ENCODE results near the gene TGFB1I1. TPM values are rescaled to one million over a fixed set of nuclear protein-coding genes. Genes with fewer than 3 reads are reported as not detected.
"Not testable (repeated sequence)": the region's sequence is repeated elsewhere in the genome, so short reads cannot be mapped to it uniquely, and the experiment has no call there.

Gene TGFB1I1
- total RNA-seq, result 20.2 TPM

DNA sequence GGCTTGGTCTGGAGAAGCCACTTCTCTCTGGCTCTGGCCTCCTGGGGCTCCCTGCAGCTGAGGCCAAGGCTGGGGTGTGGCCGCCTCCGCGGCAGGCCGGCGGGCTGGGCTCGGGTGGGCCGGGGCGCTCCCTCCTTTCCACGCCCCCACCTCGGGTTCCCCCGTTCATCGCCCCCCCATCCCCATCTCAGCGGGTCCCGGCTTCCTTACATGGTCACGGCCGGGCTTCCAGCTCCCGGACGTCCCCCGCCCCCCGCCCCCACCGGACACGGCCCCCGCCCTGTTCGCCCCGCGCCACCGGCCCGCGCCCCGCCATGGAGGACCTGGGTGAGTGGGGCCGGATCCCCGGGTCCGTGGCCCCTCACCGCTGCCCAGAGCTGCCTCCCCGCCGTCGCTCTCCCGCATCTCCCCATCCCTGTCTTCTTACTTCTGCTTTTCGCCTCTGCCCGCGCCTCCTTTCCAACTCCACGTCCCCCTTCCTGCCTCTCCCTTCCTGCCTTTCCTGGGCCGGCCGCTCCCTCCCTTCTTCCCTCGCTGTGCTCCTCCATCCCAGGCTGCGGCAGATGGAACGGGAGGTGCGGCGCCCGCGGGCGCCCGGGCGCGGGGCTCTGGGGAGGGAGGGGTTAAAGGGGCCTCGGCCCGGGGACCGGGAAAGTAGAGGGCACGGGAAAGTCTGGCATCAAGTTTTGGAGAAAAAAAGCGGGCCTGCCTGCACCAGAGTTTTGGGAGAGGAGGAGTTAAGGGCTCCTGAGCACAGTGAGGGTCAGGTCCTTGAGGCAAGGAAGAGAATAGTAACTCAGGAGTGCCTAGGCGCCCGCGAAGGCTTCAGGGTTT lies at the start of gene TGFB1I1:
TSS of gene TGFB1I1 (plus strand) at position 278 of the 834 bp plus-strand sequence. CDS start at position 315, 37 bp downstream.
- peak; percentile 71 for DNase-seq

DNA sequence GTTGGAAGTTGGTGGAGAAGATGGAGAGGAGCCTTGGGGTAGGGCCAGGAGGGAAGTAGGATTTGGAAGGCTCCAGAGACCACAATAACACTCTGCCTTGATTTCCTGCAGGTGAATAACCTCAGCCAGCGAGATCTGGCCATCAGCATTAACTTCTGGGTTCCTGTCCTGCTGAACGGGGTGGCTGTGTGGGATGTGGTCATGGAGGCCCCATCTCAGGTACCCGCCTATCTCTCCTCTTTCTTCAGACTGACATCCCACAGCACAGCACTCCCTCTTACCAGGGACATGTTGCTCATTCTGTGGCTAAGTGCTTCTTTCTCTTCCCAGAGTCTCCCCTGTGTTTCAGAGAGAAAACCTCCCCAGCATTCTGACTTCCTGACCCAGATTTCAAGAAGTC lies 48.7 kb upstream of the TGFB1I1 start:
- DNase-seq, result no peak

DNA sequence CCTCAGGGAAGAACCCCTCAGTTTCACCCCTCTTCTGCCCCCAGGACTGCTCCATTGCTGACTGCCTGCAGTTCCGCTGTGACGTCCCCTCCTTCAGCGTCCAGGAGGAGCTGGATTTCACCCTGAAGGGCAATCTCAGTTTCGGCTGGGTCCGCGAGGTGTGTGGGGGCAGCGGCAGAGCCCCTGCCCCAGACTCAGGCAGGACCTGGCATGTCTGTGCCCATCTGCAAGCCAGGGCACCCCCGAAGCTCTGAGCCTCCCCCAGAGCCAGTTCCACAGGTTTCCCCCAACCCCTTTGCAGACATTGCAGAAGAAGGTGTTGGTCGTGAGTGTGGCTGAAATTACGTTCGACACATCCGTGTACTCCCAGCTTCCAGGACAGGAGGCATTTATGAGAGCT lies 48.2 kb upstream of the TGFB1I1 start:
- no peak for DNase-seq

DNA sequence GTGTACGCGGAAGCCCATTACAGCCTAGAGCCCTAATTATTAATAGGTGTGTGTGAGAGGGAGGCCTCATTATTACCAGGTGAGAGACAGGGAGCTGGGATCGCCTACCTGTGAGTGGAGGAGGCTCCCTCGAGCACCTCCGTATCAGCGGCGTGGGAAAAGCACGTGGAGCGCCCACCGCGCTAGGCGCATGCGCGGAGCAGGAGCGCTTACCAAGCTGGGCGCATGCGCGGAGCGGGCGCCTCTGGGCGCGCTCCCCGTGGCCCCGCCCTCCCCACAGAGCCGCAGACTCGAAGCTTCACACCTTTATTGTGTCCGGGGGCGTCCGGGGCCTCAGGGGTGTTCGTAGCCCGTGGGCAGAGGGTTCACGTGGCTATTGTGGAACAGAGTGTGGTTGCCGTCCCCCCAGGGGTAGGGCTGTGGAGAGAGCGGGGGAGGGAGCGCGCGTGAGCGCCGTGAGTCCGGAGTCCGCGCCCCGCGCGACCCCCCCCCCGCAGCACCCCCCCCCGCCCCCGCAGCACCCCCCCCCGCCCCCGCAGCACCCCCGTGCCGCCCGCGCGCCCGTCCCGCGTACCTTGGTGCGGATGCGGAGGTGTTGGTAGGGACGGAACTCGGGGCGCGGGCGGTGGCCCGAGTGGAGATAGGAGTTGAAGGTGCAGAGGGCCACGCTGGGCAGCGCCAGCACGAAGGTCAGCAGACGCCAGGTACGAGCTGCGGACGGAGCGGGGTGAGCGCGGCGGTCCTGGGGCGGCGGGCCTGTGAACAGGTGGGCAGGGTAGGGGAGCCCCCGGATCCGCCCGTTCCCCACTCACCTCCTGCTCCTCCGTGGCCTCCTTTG lies 44.3 kb upstream of the TGFB1I1 start:
- DNase-seq, result no peak

DNA sequence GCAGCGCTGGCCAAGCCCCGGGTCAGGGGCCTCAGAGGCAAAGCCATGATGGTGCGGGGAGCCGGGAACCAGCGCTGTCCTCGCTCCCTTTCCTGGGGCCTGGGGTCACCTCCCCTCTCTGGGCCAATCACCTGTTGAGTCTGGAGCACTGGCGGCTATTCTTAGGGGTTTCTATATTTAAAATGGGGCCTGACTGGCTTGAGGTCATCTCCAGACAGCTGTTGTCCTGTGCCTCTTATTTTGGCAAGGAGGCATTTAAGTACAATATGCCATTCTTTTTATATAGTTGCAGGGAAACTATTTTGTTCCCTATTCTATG lies 43.7 kb upstream of the TGFB1I1 start, which contains the start of gene COX6A2:
TSS of gene COX6A2 (minus strand) at position 82 of the 319 bp plus-strand sequence. CDS start at position 47, 35 bp downstream.
- DNase-seq, result no peak

DNA sequence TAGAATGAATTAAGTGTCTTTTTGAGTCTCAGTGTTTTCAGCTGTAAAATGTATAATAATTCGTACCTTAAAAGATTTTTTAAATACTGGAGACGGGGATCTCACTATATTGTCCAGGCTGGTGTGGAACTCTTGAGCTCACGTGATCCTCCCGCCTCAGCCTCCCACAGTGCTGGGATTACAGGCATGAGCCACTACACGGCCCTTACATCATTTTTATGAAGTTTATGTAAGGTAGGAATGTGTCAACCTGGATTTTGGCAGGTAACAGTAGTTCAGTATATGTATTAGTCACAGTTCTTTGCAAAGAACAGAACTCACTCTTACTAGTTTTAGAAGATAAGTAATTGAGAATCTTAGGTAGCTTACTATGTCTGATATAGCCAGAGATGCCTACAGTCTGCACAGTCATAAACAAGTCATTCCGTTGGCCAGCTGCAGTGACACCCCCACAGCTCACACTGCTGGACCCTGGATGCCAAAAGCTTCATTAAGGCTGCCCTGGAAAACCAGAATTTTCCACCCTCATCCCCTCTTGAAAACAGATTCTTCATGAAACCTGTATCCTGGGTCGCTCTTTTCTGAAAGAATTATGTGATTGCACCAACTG lies 43.2 kb upstream of the TGFB1I1 start:
- no peak for DNase-seq

DNA sequence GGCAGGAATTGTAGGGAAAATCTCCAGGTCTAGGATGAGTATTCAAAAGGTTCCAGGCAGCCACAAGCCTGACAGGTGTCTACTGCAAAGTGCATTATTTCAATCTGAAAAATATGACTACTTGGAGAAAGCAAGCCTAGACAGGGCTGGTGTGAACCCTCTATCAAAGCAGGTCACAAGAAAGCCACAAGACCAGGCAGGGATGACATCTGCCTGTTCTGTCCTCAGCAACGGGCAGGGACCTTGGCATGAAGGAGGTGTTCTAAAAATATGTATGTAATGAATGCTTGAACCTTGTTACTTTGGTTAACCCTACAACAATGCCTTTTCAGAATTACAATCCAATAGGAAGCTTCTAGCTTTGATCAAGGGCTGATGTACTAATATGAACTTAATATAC lies 42.6 kb upstream of the TGFB1I1 start:
- DNase-seq, result no peak

DNA sequence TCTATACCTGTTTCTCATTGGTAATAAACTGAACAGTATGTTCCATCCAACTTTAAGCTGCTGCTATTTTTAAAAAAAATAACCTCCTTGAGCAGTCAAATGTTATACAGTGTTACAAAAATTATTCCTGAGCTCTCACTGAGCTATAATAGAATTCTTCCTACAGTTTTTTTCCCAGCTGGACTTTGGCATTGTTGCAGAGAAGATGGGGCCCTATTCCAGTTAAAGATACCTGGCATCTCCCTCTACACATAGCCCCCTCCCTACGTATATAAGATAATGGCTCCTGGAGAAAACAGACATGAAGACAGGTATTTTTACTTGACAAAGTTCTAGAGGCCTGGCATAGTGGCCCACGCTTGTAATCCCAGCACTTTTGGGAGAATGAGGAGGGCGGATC lies 42.2 kb upstream of the TGFB1I1 start:
- no peak for DNase-seq

DNA sequence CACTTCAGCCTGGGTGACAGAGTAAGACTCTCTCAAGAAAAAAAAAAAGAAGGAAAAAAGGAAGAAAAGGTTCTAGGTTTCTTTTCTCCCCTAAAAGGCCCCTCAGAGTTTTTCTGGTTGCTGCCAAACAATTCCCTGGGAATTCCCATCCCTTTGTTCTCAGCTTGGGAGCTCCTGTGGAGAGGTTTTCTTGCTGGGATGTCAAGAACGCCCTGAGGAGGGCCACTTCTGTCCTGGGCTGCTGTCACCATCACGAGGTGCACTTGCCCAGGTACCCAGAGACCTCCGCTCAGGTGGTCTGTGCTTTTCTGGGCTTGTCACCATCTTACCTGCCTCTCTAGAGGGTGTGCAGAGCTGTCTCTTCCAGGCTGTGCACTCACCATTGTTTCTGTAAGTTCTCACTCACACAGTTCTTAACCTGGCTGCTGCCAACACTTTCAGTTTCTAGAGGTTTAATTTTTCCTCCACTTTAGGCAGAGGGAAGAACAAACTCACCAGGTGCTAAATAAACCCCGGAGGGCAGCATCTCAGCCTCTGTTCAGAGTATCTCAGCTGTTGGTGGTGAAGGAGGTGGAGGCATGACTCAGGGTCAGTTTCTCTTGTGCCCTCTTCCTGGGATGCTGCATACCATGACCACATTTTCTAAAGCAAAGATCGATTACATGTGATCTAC lies 41.4 kb upstream of the TGFB1I1 start:
- no peak for DNase-seq

DNA sequence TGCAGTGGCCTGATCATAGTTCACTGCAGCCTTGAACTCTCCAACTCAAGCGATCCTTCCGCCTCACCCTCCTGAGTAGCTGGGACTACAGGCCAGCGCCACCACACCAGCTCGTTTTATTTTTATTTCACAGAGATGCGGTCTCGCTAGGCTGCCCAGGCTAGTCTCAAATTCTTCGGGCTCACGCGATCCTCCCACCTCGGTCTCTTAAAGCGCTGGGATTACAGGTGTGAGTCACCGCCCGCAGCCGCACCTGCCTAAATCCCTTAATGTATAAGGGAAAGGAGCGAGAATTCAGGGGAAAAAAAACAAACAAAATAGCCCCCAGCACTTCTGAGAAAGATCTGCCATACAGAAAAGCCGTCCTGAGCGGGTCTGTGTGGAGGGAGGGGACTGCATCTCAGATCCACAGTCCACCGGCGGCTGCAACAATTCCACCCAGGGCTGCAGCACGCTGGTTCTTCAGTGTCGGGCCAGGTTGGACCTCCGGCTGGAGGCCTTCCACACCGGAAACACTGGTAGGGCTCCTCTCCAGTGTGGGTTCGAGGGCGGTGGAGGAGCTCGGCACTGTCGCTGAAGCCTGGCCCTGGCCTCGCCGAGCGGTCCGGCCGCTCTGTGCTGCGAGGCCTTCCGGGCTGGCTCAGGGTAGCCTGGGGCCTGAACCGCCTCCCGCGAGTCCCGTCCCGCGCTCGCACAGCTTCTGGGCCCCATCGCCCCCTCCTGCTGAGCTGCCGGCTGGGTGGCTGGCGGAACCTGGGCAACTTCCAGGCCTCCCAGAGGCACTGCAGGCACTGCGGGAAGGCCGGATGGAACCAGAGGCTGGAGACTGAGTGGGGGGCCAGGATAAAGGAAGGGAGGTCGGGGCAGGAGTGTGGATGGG lies 36.4 kb upstream of the TGFB1I1 start:
- DNase-seq, result no peak

DNA sequence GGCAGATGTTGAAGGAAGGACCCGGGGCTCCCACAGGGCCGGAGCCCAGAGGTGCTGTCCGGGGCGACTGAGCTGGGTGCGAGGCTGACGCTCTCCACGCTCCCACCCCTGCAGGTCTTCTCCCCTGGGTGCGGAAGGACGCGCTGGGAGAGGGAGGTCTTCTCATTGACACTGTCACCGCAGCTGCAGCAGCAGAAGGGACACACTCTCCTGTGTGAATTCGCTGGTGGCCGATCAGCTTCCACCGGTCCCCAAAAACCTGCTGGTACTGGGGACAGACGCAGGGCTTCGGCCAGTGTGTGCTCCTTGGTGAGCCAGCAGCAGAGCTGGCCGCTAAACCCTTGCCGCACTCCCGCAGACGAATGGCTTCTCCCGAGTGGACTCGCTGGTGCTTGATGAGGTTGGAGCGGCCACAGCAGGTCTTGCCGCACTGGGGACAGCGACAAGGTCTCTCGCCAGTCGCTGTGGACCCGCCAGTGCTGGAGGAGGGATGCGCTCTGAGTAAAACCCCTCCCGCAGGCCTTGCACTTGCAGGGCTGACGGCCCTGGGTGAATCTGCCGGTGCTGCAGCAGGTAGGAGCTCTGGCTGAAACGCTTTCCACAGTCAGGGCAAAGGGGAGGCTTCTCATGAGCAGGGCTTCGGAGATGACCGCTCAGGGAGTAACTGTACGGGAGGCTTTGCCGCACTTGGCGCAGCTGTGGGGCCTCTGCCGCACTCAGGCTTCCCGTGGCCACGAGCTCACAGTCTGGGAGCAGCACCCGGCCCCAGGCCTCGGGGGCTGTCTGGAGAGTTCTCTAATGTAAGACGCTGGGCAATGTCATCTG lies 35.5 kb upstream of the TGFB1I1 start:
- DNase-seq, result no peak

DNA sequence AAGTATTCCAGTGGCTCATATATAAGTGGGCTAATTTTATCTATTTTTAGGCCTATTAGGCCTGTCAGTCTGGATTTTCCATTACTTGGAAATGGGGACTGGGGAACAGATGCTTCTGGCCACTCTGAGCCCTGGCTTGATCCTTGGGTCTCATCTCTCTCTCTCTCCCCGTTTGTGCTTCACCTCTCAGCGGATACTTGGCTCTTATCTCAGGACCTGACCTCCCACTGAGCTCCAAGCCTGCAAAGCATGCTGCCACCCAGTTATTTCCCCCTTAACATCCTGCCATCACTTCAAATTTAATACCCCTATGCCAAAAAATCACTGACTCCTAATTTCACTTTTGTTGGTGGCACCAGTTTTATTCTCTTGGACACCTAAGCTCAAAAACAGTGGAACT lies 33.5 kb upstream of the TGFB1I1 start:
- no peak for DNase-seq

DNA sequence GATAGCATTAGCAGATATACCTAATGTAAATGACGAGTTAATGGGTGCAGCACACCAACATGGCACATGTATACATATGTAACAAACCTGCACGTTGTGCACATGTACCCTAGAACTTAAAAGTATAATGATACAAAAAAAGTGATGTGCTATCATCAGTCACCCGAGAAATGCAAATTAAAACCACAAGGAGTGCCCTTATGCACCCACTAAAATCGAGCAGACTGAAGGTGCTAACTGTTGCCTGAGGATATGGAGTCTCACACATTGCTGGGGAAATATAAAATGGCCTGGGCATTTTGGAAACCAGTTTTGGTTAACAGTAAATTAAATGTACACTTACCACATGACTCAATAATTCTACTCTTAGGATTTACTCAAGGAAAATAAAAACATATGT lies 32.9 kb upstream of the TGFB1I1 start:
- DNase-seq, result not testable (repeated sequence)

DNA sequence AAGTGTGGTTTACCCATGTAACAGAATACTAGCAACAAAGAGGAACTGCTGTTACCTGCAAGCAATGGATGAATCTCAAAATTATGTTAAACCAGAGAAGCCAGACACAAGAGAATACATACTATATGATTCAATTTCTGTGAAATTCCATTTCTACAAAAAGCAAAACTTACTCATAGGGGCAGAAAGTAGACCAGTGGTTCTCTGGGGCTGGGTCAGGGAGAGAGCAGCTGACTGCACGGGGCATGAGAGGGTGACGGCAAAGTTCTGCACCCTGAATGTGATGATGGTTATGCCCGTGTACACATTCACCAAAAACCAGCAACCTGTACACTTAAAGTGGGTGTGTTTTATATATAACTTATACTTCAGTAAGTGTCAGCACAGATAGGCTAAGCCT lies 32.4 kb upstream of the TGFB1I1 start:
- no peak for DNase-seq

DNA sequence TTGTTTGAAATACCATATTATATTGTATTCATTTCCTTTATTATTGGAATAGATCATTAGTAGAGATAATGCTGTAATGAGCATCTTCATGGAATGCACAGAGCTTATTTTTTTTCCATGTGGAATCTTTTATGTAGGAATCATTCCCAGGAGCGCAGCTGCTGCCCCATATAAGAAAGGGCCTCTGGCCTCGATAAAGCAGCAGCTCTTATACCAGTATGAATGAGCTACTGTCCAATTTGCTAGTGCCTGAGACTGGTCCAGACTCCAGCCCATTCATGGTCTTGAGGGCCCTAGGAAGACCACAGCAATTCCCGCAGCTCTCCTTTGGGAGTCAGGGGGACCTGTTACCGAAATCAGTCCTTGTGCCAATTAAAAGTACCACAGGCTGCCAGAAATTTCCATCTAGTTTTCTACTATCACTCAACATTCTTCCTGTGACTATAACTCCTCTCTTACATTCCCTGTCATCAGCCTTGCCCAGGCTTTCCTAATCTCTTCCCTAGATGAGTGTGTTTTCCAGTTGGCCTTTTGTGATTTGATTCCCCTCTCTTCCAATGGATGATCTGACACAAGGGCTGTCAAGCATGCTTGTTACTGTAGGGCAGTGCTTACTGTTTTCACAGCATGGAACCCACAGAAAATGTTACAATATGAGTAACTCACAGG lies 31.3 kb upstream of the TGFB1I1 start:
- no peak for DNase-seq

DNA sequence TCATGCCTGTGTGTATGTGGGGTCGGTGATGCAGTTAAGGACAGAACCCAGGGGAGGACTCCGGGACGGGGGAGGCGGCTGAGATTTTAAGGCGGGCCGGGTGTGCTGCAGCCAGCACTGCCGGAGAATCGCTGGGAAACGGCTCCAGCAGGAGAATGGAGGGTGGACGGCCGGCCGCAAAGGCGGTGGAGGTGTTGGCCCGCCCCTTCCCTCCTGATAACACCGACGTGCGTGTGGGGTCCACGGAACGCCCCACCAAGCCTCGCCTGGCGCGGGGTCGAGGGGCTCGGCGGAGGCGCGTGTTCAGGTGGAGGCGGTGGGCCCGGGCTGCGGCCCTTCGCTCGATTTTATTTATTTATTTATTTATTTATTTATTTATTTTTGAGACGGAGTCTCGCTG lies 30.0 kb upstream of the TGFB1I1 start:
- DNase-seq, result no peak

DNA sequence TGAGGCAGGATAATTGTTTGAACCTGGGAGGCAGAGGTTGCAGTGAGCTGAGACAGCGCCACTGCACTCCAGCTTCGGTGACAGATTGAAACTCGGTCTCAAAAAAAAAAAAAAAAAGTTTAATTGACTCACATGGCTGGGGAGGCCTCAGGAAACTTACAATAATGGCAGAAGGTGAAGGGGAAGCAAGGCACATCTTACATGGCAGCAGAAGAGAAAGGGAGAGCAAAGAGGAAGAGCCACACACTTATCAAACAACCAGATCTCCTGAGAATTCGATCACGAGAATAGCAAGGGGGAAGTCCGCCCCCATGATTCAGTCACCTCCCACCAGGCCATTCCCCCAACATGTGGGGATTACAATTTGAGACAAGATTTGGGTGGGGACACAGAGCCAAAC lies 26.0 kb upstream of the TGFB1I1 start:
- DNase-seq, result not testable (repeated sequence)

DNA sequence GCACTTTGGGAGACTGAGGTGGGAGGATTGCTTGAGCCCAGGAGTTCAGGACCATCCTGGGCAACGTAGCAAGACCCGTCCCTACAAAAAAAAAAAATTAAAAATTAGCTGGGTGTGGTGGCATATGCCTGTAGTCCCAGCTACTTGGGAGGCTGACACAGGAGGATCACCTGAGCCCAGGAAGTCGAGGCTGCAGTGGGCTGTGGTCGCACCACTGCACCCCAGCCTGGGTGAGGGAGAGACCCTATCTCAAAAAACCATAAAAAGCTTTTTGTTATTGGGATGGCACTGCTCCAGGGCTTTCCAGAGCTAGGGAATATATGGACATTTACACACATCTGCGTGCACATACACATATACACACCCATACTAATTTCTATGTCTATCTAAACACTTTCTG lies 20.8 kb upstream of the TGFB1I1 start:
- no peak for DNase-seq

DNA sequence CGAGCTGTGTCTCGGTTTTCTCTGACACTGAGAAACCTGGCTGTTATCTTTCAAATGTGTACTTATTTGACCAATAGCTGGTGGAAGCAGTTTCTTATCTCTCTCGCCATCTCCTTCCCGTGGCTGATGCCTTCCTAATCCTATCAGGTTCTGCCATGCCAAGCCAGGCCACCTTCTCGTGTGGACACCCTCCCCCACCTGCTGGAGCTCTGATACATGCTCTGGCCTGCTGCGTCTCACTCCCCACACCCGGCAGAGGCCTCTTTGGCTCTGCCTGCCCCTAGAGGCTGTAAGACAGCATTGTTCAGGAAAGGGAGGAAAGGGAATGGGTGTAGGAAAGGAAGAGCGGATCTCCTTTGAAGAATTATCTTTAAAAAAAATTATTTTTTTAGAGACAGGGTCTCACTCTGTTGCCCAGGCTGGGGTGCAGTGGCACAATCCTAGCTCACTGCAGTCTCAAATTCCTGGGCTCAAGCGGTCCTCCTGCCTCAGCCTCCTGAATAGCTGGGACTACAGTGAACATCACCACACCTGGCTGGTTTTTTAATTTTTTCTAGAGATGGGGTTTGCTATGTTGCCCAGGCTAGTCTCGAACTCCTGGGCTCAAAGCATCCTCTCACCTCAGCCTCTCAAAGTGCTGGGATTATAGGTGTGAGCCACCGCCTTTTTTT lies 20.1 kb upstream of the TGFB1I1 start:
- no peak for DNase-seq

All from skin of body (tissue), 2 donors.